Activated CD4-positive, CD25-positive, alpha-beta regulatory T cell treated with anti-CD3 and anti-CD28 coated beads, Interleukin-2, amount 50 U/mL, for 24 hours (primary cell): ENCODE measurements around the gene RELT.

Source experiments
- ATAC-seq, 2 donors: fragments of 150-1000 bp; cut with Tn5 transposase; one replicate each; pipeline ENCODE4 v1.10.0; 2021; ENCODE audit warnings: mild to moderate bottlenecking in 1 of 2, moderate library complexity in 1 of 2

RELT gene

GRCh38 chr11:73347067-73347466 lies 29.1 kb upstream of the RELT start:
- no peak for ATAC-seq

DNA sequence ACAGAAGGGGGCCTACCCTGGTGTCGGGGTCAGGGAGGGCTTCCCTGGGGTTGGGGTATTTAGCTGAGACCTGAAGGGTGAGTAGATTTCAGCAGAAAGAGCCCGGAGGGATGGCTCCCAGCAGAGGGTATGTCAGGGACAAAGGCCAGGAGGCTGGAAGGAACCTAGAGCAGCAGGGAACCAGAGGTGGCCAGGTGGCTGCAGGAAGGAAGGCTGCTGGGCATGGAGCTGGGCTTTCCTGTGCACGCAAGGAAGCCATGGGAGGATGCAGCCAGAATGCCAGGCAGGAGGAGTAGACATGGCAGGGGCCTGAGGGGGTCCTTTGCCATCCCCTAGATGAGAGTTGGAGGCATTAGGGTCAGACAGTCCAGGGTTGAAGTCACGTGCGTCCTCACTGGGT lies 27.4 kb upstream of the RELT start:
- ATAC-seq, result no peak

- no peak for ATAC-seq
Measured at GRCh38 chr11:73349633-73350032, 26.6 kb upstream of the RELT start.

DNA sequence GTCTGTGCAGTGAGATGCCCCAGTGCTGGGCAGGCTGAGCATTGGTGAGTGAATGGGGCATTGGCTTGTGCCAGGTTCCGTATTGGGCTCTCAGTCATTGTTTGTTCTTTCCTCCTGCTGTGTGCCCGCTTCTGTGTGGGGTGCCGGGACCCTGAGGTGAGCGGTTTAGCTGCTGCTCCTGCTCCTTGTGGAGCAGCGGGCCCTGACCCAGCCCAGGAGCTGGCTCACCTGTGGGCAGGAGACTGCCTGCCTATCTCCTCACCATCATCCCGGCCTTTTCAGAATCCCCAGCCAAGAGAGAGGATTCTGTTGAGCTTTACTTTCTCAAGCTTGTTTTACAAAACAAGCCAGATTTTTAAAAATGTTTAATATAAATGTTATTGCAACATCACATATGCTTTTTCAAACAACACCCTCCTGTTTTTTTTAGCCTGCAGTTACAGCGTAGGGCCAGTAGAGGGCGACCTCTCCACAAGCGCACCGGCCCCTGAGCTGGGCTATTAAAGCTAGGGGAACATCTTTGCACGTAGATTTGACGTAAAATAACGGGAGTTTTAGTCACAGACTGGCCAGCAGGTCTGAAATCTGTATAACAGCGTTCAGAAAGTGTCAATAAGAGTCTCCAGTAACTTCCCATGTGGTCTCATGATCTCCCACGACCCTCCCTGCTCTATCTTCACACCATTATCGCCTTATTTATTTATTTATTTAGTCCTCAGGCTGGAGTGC lies 25.1 kb upstream of the RELT start:
- peak; percentile 64 to 67 for ATAC-seq

- ATAC-seq, result no peak
Measured at GRCh38 chr11:73353422-73353821, 22.8 kb upstream of the RELT start.

GRCh38 chr11:73355109-73355508 lies 21.1 kb upstream of the RELT start:
- ATAC-seq, result no peak

DNA sequence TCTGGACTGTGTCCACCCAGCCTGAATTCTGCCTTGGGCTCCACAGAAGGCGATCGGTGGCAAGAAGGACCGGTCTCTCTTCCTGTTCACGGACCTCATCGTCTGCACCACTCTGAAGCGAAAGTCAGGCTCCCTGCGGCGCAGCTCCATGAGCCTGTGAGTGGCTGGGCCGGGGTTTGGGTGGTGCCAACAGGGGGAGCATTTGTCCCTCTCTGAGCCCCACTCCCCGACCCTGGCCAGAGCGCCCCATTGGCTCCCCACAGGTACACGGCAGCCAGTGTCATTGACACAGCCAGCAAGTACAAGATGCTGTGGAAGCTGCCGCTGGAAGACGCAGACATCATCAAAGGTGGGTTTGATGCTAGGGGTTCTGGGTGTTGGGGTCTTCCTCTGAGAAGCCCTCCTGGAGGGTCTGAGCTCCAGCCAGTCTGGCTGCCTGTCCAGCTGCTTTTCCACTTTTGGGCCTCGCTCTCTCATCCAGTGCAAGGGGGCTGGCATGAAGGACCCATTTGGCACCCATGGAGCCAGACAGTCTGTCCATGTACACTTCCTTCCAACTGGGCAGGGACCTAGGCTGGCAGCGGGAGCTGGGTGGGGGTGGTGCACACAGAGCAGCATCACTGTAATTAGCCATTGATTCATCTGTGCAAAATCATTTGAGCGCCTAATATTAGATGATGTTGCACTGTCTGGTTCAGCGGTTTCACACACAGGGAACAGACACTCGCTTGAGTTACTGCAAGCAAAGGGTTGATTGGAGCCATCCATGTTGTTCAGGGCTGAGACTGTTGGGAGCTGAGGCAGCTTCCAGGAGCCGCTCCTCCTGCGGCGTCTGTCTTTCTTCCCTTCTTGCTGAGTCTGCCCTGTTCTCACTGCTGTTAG lies 19.0 kb upstream of the RELT start:
- no peak for ATAC-seq

- no peak for ATAC-seq
Measured at GRCh38 chr11:73358071-73358470, 18.1 kb upstream of the RELT start.

GRCh38 chr11:73359341-73359740 lies 16.9 kb upstream of the RELT start:
- no peak for ATAC-seq

DNA sequence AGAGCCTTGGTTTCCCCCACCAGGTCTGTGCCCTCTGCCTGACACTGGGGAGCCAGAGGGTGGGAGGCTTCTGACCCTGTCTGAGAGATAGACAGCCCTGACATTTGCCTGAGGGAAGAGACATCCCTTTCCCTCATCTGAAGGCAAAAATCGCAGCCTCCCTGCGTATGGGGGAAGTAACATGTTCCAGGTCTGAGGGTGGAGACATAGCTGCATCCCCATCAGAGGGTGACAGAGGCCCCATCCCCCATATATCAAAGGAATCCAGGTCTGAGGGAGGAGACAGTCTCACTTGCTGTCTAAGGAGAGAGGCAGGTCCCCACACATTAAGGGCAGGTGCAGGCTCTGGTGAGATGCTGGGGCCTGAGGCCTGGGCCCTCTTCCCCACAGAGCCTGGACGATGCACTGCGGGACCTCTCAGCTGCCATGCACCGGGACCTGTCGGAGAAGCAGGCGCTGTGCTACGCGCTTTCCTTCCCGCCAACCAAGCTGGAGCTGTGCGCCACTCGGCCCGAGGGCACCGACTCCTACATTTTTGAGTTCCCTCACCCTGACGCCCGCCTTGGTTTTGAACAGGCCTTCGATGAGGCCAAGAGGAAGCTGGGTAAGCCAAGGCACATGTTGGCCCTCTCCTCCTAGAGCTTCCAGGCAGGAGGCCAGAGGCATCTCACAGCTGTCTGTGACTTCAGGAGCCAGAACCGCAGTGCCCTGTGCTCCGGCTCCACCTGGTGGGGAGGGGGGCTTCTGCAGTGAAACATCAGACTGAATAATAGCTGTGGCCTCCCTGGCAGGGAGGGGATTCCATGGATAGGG lies 16.1 kb upstream of the RELT start:
- ATAC-seq, result no peak

- ATAC-seq, result no peak
Measured at GRCh38 chr11:73360743-73361369, 15.3 kb upstream of the RELT start.

DNA sequence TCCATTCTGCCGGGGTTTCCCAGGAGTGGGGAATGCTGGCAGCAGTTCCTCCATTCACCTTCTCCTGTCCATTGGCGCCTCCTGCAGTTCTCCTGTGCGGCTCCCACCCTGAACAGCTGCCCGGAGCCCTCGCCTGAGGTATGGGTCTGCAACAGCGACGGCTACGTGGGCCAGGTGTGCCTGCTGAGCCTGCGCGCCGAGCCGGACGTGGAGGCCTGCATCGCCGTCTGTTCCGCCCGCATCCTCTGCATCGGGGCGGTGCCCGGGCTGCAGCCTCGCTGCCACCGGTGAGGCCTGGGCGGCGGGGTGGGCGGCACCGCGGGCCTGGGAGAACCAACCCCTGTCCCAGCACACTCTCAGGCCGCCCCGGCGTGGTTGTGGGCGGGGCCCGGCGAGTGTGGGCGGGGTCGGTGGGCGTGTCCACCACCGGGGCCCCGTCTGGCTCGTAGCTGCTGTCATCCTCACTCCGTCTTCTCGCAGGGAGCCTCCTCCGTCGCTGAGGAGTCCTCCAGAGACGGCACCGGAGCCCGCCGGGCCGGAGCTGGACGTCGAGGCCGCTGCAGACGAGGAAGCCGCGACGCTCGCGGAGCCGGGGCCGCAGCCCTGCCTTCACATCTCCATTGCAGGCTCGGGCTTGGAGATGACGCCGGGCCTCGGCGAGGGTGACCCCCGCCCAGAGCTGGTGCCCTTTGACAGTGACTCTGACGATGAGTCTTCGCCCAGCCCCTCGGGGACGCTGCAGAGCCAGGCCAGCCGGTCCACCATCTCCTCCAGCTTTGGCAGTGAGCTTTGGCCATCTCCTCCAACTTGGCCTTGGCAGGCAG lies 14.0 kb upstream of the RELT start:
- ATAC-seq, result no peak

DNA sequence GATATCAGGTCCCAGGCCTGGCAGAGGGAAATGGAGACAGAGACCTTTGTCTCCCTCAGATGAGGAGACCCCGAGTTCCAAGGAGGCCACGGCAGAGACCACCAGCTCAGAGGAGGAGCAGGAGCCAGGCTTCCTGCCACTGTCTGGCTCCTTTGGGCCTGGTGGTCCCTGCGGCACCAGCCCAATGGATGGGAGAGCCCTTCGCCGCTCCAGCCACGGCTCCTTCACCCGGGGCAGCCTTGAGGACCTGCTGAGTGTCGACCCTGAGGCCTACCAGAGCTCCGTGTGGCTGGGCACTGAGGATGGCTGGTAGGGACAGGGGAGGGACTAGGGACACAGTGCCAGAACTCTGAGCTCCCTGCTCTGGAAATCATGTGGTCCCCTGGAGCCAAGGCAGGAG lies 13.1 kb upstream of the RELT start:
- ATAC-seq, result no peak

DNA sequence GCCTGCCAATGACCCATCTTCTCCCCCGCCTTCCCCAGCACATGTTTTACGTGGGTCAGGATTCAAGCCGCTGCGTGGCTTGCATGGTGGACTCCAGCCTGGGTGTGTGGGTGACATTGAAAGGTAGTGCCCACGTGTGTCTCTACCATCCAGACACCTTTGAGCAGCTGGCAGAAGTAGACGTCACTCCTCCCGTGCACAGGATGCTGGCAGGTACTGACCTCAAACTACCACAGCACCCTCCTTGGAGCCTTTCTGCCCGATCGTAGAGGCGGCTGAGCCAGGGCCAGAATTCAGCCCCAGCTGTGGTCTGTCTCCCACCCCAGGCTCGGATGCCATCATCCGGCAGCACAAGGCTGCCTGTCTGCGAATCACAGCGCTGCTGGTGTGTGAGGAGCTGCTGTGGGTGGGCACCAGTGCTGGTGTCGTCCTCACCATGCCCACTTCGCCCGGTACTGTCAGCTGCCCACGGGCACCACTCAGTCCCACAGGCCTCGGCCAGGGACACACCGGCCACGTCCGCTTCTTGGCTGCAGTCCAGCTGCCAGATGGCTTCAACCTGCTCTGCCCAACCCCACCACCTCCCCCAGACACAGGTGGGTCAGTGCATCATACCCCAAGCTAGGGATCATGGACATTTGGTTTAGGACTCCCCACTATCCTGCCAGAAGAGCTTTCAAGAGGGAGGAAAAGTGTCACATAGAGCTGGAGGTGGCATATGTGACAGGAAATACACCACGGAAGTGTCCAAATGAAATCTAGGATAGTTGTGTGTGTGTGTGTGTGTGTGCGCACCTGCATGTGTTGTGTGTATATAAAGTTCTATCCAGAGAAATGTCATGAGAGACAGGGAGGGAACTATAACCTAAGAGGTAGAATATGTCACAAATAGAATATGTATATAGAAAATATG lies 10.6 kb upstream of the RELT start:
- no peak for ATAC-seq

DNA sequence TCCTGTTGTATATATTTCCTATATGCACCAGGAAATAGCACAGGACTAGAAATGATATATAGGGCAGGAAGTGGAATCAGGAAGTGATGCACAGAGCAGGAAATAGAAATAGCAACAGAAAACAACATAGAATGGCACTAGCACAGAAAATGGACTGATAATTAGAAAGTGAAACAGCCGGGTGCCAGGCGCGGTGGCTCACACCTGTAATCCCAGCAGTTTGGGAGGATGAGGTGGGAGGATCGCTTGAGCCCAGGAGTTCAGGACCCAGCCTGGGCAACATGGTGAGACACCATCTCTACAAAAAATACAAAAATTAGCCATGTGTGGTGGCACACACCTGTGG lies 10.0 kb upstream of the RELT start:
- peak; percentile 62 to 70 for ATAC-seq

DNA sequence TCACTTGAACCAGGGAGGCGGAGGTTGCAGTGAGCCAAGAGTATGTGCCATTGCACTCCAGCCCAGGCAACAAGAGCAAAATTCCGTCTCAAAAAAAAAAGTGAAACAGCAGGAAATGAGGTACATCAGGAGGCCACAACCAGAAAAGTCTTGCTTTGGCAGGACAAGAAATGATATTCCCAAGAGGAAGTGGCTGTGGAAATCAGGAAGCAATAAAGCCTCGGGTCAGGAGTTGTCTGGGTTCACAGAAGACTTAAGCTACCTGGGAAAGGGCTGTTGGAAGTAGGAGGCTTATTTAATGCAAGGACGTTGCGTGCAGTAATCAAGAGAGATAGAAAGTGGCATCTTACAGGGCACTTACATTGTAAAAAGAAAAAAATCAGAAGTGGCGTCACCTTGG lies 9.2 kb upstream of the RELT start:
- ATAC-seq, result no peak

DNA sequence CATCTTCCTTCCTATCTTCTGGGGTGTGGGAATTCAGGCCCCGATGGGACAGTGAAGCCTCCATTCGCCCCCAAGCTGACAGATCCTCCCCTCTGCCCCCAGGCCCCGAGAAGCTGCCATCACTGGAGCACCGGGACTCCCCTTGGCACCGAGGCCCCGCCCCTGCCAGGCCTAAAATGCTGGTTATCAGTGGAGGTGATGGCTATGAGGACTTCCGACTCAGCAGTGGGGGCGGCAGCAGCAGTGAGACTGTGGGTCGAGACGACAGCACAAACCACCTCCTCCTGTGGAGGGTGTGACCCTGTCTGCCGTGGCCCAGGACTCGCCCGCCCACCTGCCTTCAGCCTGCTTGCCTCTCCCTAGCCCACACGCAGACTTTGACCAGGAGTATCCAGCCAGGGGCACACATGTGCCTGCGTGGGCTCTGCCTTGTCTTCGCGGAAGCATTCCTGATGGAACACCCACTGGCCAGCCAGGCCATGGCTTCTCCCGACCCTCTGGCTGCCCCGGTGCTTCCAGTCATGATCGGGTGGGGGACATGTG lies 8.6 kb upstream of the RELT start:
- ATAC-seq, result peak in 1 of 2 donors; percentile 28

GRCh38 chr11:73372375-73372993 lies 3.7 kb upstream of the RELT start:
- ATAC-seq, result no peak

- no peak for ATAC-seq
Measured at GRCh38 chr11:73374151-73374550, 2.0 kb upstream of the RELT start.

DNA sequence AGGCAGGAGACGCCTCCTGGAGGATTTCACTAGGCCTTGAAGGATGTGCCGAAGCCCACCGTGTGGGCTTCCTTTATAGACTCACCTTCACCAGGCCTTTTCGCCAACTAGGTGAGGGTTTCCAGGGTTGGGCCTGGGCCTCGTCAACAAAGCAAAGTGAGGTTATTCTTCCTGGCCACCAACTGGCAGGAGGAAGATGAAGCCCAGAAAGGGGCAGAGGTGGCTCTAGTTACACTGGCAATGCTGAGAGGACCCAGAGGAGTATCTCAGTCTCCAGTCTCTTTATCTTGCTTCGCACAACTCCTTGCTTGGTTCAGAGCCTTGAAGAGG lies 404 bp upstream of the RELT start:
- no peak for ATAC-seq
